PC-9 (cell line): ENCODE results near the gene SART3. TPM values are rescaled to one million over a fixed set of nuclear protein-coding genes. Genes with fewer than 3 reads are reported as not detected.

Source experiments
- BruUV-seq: library from RNA; stranded (reverse); fragments of 400-500 nt; replicated peaks from 2 replicates; lab custom pipeline; 2021; lab: Mats Ljungman, UMichigan
- CTCF ChIA-PET: fragments of 300-600 bp; sonication (Branson Sonifier 250); formaldehyde crosslinking; loops from one replicate; lab custom pipeline; 2022; ENCODE audit warnings: antibody characterized with exemption; lab: Charles Lee
- POLR2A ChIA-PET: fragments of 300-600 bp; sonication (Branson Sonifier 250); formaldehyde crosslinking; loops from one replicate; lab custom pipeline; 2022; ENCODE audit warnings: antibody characterized with exemption; ENCODE audit not compliant: unreplicated experiment; lab: Charles Lee
- DNase-seq, 2 experiments: peaks; one replicate each; pipeline versions ENCODE4 v3.0.0 to v3.0.0-alpha.2; 2015 to 2022; ENCODE audit warnings: mixed read lengths in 1 of 2
- H2AFZ ChIP-seq: fragments of 200-600 bp; sonication (generic); 2 replicates; pipeline ENCODE4 v1.8.1; 2017; ENCODE audit warnings: antibody characterized with exemption
- H3F3A ChIP-seq: fragments of 200-600 bp; sonication (generic); 2 replicates; pipeline ENCODE4 v1.8.1; 2017; ENCODE audit warnings: antibody characterized with exemption, mild to moderate bottlenecking, low read depth; ENCODE audit not compliant: insufficient read depth
- H3K27ac ChIP-seq: fragments of 200-600 bp; sonication (generic); 2 replicates; pipeline ENCODE4 v1.6.1; 2016; ENCODE audit warnings: mixed run types
- H3K27me3 ChIP-seq: fragments of 200-600 bp; sonication (generic); 2 replicates; pipeline ENCODE4 v1.6.1; 2016; ENCODE audit warnings: low read depth, mixed run types; ENCODE audit not compliant: insufficient read depth
- H3K36me3 ChIP-seq: fragments of 200-600 bp; sonication (generic); 2 replicates; pipeline ENCODE4 v1.6.1; 2016; ENCODE audit warnings: low read depth, mixed run types
- H3K4me1 ChIP-seq: fragments of 200-600 bp; sonication (generic); replicated peaks from 2 replicates; pipeline ENCODE4 v1.6.1; 2016; ENCODE audit warnings: mixed run types; ENCODE audit not compliant: insufficient read depth
- H3K4me2 ChIP-seq: fragments of 200-600 bp; sonication (generic); 2 replicates; pipeline ENCODE4 v1.6.1; 2017; ENCODE audit warnings: mixed run types
- H3K4me3 ChIP-seq: fragments of 200-600 bp; sonication (generic); 2 replicates; pipeline ENCODE4 v1.6.1; 2016; ENCODE audit warnings: mixed run types
- H3K79me2 ChIP-seq: fragments of 200-600 bp; sonication (generic); 2 replicates; pipeline ENCODE4 v1.6.1; 2017; ENCODE audit warnings: low read depth, mixed run types
- H3K9me2 ChIP-seq: fragments of 200-600 bp; sonication (generic); 2 replicates; pipeline ENCODE4 v1.8.1; 2017; ENCODE audit warnings: mild to moderate bottlenecking; ENCODE audit not compliant: insufficient read depth
- H3K9me3 ChIP-seq: fragments of 200-600 bp; sonication (generic); 2 replicates; pipeline ENCODE4 v1.8.1; 2016; ENCODE audit warnings: low read depth; ENCODE audit not compliant: insufficient read depth
- H4K20me1 ChIP-seq: fragments of 200-600 bp; sonication (generic); 2 replicates; pipeline ENCODE4 v1.8.1; 2017; ENCODE audit not compliant: insufficient read depth
- EZH2 ChIP-seq: fragments of 200-600 bp; sonication (generic); IDR thresholded peaks from 2 replicates; pipeline ENCODE4 v1.8.0; 2017; ENCODE audit warnings: antibody characterized with exemption, low read depth
- intact Hi-C: fragments of 100-400 bp; cut with micrococcal nuclease; formaldehyde crosslinking; loops from one replicate; pipeline ENCODE4 v1.10.0; 2022; ENCODE audit not compliant: unreplicated experiment
- total RNA-seq: library from RNA; stranded (reverse); gene quantifications from 2 replicates; pipeline ENCODE4 v1.2.3, GENCODE V29; 2021
- TF ChIP-seq, protein P1 (sequence below): fragments of 200-600 bp; sonication (generic); conservative IDR thresholded peaks from 2 replicates; pipeline ENCODE4 v1.6.1; 2017; ENCODE audit warnings: mixed run types, antibody characterized with exemption, mild to moderate bottlenecking, moderate library complexity

The SART3 gene
- total RNA-seq, 1 experiment from 2014 or later, result 49.3 TPM

DNA sequence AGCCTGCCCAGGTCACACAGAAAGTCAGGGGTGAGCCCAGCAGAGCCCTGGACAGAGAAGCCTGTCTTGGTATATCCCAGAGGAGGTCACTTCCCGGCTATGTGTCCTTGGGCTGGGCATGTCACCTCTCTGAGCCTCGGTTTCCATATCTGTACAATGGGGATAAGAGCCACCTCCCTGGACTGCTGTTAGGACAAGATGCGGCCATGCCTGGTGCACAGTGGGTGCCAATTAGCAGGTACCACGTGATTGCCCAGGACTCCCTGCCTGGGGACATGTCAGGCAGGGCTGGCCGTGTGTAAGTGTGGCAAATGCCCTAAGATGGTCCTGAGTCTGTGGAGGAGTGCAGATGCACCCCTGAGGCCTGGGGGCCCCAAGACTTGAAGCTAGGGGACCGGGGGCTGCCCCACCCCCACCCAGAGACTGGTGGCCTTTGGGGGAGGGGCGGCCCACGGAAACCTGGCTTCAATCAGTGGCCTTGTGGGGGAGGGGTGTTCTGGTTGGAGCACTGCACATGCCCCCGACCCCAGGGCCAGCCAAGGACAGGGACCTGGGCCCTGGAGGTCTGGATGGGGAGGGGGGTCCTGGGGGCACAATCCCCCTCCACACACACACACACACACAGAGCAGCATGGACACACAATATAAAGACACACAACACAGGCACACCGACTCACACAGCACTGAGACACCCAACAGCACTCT, 36.0 kb upstream of the SART3 start:
- ChIA-PET CTCF (no interaction called here), POLR2A (no interaction called here)
- intact Hi-C loops, result no loop called here
- Histone ChIP-seq H3K27ac (no peak overlapping the region), H3K27me3 (0 out of 2 replicates have a peak, but pooled peaks cover under 1% of the 10 kb centered on the region), H3F3A (no peaks in the 10 kb centered on the region), H3K36me3 (no peaks in the 10 kb centered on the region), H3K9me2 (no peaks in the 10 kb centered on the region), H3K4me2 (no peak overlapping the region), H3K79me2 (no peaks in the 10 kb centered on the region), H3K4me3 (no peak overlapping the region), H3K4me1 (no peaks in the 10 kb centered on the region), H2AFZ (no peak overlapping the region), H4K20me1 (no peaks in the 10 kb centered on the region), H3K9me3 (no peaks in the 10 kb centered on the region)
- TF ChIP-seq, protein P1, sequence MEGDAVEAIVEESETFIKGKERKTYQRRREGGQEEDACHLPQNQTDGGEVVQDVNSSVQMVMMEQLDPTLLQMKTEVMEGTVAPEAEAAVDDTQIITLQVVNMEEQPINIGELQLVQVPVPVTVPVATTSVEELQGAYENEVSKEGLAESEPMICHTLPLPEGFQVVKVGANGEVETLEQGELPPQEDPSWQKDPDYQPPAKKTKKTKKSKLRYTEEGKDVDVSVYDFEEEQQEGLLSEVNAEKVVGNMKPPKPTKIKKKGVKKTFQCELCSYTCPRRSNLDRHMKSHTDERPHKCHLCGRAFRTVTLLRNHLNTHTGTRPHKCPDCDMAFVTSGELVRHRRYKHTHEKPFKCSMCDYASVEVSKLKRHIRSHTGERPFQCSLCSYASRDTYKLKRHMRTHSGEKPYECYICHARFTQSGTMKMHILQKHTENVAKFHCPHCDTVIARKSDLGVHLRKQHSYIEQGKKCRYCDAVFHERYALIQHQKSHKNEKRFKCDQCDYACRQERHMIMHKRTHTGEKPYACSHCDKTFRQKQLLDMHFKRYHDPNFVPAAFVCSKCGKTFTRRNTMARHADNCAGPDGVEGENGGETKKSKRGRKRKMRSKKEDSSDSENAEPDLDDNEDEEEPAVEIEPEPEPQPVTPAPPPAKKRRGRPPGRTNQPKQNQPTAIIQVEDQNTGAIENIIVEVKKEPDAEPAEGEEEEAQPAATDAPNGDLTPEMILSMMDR, result no peak
- no peak for TF ChIP-seq EZH2
- DNase-seq, result no peak
- BruUV-seq, result no TSS peak

DNA sequence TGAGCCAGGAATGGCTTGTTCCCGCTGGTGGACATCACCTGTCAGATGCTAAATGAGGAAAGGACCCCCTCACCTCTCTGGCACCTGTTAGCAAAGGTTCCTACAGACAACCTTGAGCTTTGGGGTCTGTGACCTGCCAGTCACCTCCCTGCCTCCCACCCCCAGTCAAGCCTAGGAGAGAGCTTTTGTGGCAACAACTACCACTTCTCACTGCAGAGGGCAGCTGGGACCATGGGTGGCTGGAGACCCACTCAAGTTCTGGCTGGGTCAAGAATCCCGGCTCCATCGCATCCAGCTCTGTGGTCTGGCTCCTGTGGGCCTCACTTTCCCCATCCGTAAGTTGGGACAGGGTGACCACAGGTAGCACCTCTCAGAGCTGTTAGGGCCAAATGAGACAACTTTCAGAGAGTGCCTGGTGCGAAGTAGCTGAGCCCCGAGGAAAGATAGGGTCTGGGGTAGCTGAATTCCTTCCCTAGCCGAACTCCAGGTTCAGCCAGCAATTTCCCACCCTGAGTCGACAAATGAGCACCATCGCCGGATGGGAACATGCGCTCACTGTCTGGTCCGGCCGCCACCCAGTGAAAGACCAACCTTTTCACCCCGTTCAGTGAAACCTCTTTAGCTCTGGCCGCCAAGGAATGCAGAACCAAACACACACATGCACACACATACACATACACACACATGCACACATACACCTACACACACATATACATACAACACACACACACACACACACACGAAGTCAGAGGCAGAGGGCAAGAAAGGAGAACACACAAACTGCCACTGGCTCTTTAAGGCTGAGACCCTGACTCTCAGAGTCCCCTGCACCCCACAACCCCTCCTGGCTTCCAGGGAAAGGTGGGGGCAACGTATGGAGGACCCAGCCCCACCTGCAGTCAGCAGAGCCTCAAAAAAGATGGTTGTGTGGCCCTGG, 35.0 kb upstream of the SART3 start:
- Histone ChIP-seq H3K4me3 (no peak overlapping the region), H3K27me3 (peaks cover 10% of the 10 kb centered on the region; the same call in 1 of the 2 replicates), H3K36me3 (no peaks in the 10 kb centered on the region), H3F3A (no peaks in the 10 kb centered on the region), H3K4me1 (no peaks in the 10 kb centered on the region), H2AFZ (no peak overlapping the region), H4K20me1 (no peaks in the 10 kb centered on the region), H3K9me2 (no peaks in the 10 kb centered on the region), H3K27ac (no peak overlapping the region), H3K4me2 (no peak overlapping the region), H3K79me2 (no peaks in the 10 kb centered on the region), H3K9me3 (no peaks in the 10 kb centered on the region)
- no TSS peak for BruUV-seq
- no peak for DNase-seq
- POLR2A ChIA-PET, result no interaction called here
- TF ChIP-seq, protein P1, result no peak
- TF ChIP-seq EZH2, result no peak
- CTCF ChIA-PET, result no interaction called here
- intact Hi-C loops, result no loop called here

DNA sequence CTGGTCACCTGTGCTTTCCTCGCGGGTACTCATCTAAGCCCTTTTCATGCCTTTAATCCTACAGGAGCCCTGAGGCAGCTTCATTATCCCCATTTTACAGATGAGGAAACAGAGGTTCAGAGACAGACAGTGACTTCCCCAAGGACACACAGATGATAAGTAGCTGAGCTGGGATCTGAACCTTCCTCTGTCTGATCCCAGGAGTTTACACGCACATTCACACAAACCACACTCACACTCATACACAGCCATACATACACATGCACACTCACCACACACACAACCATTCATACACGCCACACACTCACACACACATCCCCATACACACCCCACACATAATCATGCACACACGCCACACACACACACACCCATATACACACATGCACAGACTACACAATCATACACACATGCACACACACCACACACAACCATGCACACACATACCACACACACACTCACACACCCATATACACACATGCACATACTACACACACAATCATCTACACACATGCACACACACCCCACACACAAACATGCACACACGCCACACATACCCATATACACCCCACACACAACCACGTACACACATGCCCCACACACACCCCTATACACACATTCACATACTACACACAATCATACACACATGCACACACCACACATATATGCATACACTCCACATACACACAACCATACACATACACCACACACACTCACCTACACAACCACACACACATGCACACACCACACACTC, 34.2 kb upstream of the SART3 start:
- CTCF ChIA-PET, result interaction anchor here (0.5 kb wide), 1 partner anchor 22 kb away, joined by 5 read pairs; no protein-coding TSS in a partner anchor
- H3K4me3 ChIP-seq, result no peak overlapping the region
- POLR2A ChIA-PET, result no interaction called here
- H3K4me1 ChIP-seq, result no peaks in the 10 kb centered on the region
- H3K27ac ChIP-seq, result no peak overlapping the region
- intact Hi-C loops, result no loop called here
- no peaks in the 10 kb centered on the region for H4K20me1 ChIP-seq
- H3K79me2 ChIP-seq, result no peaks in the 10 kb centered on the region
- TF ChIP-seq, protein P1, result no peak
- H3K4me2 ChIP-seq, result no peak overlapping the region
- H3K9me3 ChIP-seq, result no peaks in the 10 kb centered on the region
- no peaks in the 10 kb centered on the region for H3K9me2 ChIP-seq
- no peaks in the 10 kb centered on the region for H3F3A ChIP-seq
- DNase-seq, result no peak
- H2AFZ ChIP-seq, result no peak overlapping the region
- BruUV-seq, result no TSS peak
- peaks cover 13% of the 10 kb centered on the region; the same call in 1 of the 2 replicates for H3K27me3 ChIP-seq
- no peaks in the 10 kb centered on the region for H3K36me3 ChIP-seq
